CD4-positive, CD25-positive, alpha-beta regulatory T cell (primary cell): ENCODE results near the gene TXNDC11. TPM values are rescaled to one million over a fixed set of nuclear protein-coding genes. Genes with fewer than 3 reads are reported as not detected.

Experiments used
- ATAC-seq, 2 donors: fragments of 150-1000 bp; cut with Tn5 transposase; one replicate each; pipeline ENCODE4 v1.10.0; 2021; ENCODE audit warnings: low read depth in 2 of 2, moderate number of reproducible peaks in 2 of 2, moderate library complexity in 1 of 2
- DNase-seq, 3 donors: peaks; one replicate each; pipeline versions ENCODE4 v3.0.0 to v3.0.0-alpha.2; 2012 to 2022; ENCODE audit warnings: mixed read lengths in 1 of 3
- H3K27ac ChIP-seq: one replicate; pipeline ENCODE4 v1.7.0; 2013; ENCODE audit warnings: mild to moderate bottlenecking, low read length; ENCODE audit not compliant: insufficient read depth, poor library complexity, severe bottlenecking
- H3K27me3 ChIP-seq: one replicate; pipeline ENCODE4 v1.7.0; 2013; ENCODE audit warnings: low read length; ENCODE audit not compliant: control insufficient read depth, insufficient read depth
- H3K36me3 ChIP-seq: one replicate; pipeline ENCODE4 v1.7.0; 2013; ENCODE audit warnings: mild to moderate bottlenecking, low read length, moderate library complexity; ENCODE audit not compliant: control insufficient read depth, insufficient read depth
- H3K4me1 ChIP-seq: 2 replicates; pipeline ENCODE4 v1.7.0; 2013; ENCODE audit warnings: mild to moderate bottlenecking, low read length; ENCODE audit not compliant: insufficient read depth, control insufficient read depth, poor library complexity, severe bottlenecking
- H3K4me3 ChIP-seq: one replicate; pipeline ENCODE4 v1.7.0; 2013; ENCODE audit warnings: low read depth, mild to moderate bottlenecking, low read length, moderate library complexity
- H3K9me3 ChIP-seq, 2 experiments: 1 replicate in 1 of 2; 2 replicates in 1 of 2; pipeline ENCODE4 v1.7.0; 2013; ENCODE audit warnings: low read length in 2 of 2, mild to moderate bottlenecking in 1 of 2, moderate library complexity in 1 of 2; ENCODE audit not compliant: control insufficient read depth in 2 of 2
- H3K27ac Mint-ChIP-seq, 3 donors: one replicate each; pipeline ENCODE4 v1.8.0; 2020 to 2022; ENCODE audit warnings: mild to moderate bottlenecking in 3 of 3, mixed read lengths in 3 of 3, moderate library complexity in 2 of 3
- H3K27me3 Mint-ChIP-seq: one replicate; pipeline ENCODE4 v1.8.0; 2022; ENCODE audit warnings: mild to moderate bottlenecking, mixed read lengths
- H3K36me3 Mint-ChIP-seq: one replicate; pipeline ENCODE4 v1.8.0; 2020; ENCODE audit warnings: mixed read lengths
- H3K4me1 Mint-ChIP-seq, 4 donors: one replicate each; pipeline ENCODE4 v1.8.0; 2020 to 2022; ENCODE audit warnings: mixed read lengths in 4 of 4, mild to moderate bottlenecking in 1 of 4
- H3K4me3 Mint-ChIP-seq, 4 donors: one replicate each; pipeline ENCODE4 v1.8.0; 2020 to 2022; ENCODE audit warnings: mild to moderate bottlenecking in 4 of 4, mixed read lengths in 4 of 4, moderate library complexity in 3 of 4
- H3K9me3 Mint-ChIP-seq, 7 donors: one replicate each; pipeline ENCODE4 v1.8.0; 2020 to 2022; ENCODE audit warnings: mixed read lengths in 7 of 7, mild to moderate bottlenecking in 3 of 7, moderate library complexity in 2 of 7
- polyA plus RNA-seq, 4 donors: library from polyadenylated mRNA; unstranded; fragments of 300-500 nt; fragmentation: Illumina TruSeq; gene quantifications; one replicate each; pipeline ENCODE4 v1.2.3, GENCODE V29; 2021
- total RNA-seq: library from RNA; stranded (reverse); gene quantifications from one replicate; pipeline ENCODE4 v1.2.3, GENCODE V29; 2022

Gene TXNDC11
- total and polyA plus RNA-seq, 5 donors from 2014 or later: 64.9 to 178 (median 71.3) TPM

DNA sequence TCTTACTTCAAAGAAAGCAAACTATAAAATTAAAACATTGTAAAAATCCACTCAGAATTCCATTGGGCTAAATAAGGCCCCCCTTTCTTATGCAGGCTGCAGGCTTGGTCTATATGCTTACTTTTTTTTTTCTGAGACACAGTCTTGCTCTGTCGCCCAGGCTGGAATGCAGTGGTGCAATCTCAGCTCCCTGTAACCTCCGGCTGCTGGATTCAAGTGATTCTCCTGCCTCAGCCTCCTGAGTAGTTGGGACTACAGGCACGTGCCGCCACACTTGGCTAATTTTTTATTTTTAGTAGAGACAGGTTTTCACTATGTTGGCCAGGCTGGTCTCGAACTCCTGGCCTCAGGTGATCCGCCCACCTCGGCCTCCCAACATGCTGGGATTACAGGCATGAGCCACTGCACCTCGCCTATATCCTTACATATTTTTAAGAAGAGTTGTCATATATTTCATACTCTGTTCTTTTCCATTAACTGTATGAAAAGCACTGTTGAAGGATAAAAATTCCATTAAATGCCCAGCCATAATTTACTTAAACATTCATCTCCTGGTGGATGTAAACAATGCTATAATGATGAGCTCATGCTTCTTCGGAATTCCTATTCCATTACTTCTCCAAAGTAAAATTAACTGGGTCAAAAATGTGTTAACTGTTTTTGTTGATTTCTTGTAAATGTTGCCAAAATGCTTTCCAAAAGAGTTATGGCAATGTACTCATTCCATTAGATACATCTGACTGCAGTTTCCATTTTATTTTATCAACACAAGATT, 56.6 kb downstream of the TXNDC11 start:
- H3K4me1 Mint-ChIP-seq: peaks cover 20 to 63% (median 45%) of the 10 kb centered on the region in 4 donors
- no peak overlapping the region for H3K4me3 ChIP-seq
- DNase-seq (no peak), ATAC-seq (no peak)
- H3K27ac ChIP-seq: no peak overlapping the region
- no peaks in the 10 kb centered on the region for H3K27me3 Mint-ChIP-seq
- no peaks in the 10 kb centered on the region for H3K9me3 Mint-ChIP-seq
- no peak overlapping the region for H3K27ac Mint-ChIP-seq
- H3K36me3 ChIP-seq: peaks cover 66% of the 10 kb centered on the region
- H3K36me3 Mint-ChIP-seq: peaks cover 45% of the 10 kb centered on the region
- no peaks in the 10 kb centered on the region for H3K27me3 ChIP-seq
- H3K9me3 ChIP-seq: no peaks in the 10 kb centered on the region
- H3K4me3 Mint-ChIP-seq: no peak overlapping the region
- H3K4me1 ChIP-seq: peaks cover 33% of the 10 kb centered on the region

DNA sequence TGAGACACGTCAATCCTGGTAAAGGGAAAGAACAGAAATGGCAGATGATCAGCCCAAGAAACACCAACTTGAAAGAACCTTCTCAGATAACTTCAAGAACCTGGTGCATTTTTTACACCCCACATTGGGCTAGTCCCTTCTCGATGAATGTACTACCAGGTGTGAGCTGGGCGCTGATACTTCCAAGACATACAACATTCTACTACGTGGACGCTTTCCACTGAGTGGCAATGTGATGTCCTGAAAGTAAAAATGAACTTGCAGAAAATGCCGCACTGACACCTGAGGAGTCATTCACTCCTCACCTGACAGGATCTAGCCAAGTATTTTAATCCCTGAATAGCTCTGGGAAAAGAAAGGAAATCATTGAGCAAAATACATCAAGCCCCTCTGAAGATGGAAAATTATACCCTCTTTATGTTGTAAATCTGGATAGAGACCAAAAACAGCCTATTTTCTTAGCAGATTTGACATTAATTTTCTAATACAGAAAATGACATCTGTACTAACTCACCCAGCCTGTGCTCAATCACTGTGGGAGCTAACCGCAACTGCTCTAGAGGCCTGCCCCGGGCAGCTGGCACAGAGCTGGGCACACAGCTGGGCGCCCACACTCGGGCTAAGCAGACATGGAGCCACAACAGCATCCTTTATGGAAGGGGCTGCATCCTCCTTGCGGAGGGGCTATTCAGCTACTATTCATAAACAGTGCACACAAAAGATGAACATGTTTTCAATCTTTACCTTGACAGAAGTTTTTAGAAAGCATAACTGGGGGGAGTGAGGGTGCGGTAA, 58.2 kb downstream of the TXNDC11 start:
- Histone ChIP-seq H3K4me3 (no peak overlapping the region), H3K36me3 (peaks cover 70% of the 10 kb centered on the region), H3K27ac (no peak overlapping the region), H3K4me1 (peaks cover 31% of the 10 kb centered on the region), H3K9me3 (no peaks in the 10 kb centered on the region), H3K27me3 (no peaks in the 10 kb centered on the region)
- DNase-seq (no peak), ATAC-seq (no peak)
- Mint-ChIP-seq H3K27ac (peak overlapping the region; percentile 14 to 85 (median 27)), H3K4me1 (peaks cover 18 to 66% (median 58%) of the 10 kb centered on the region in 4 donors), H3K9me3 (no peaks in the 10 kb centered on the region), H3K36me3 (peaks cover 38% of the 10 kb centered on the region), H3K4me3 (no peak overlapping the region), H3K27me3 (no peaks in the 10 kb centered on the region)

DNA sequence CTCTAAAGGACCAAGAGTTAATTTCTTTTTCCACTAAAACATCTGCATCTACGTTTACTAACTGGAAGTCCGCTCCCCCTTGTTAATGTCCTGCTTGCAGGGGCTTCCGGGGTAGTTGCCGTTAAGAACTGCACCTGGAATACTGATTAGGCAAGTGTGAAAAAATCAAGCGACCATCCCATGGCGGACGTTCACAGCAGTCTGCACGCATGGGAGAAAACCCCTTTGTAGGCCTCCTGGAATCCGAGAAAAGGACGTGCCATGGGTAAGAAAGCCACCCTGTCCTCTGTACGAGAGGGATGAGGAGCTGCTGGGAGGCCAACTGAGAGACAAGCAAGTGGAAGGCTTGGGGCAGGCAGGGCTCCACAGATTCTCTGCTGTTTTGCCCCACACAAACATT, 59.5 kb downstream of the TXNDC11 start:
- H3K4me1 Mint-ChIP-seq: peaks cover 15 to 60% (median 48%) of the 10 kb centered on the region in 4 donors
- peaks cover 81% of the 10 kb centered on the region for H3K36me3 ChIP-seq
- ATAC-seq: no peak
- H3K4me3 ChIP-seq: no peak overlapping the region
- no peak overlapping the region for H3K27ac ChIP-seq
- H3K4me3 Mint-ChIP-seq: peak overlapping the region in 1 of 4 donors; percentile 24
- DNase-seq: no peak
- H3K36me3 Mint-ChIP-seq: peaks cover 41% of the 10 kb centered on the region
- H3K27ac Mint-ChIP-seq: peak overlapping the region; percentile 43 to 85 (median 55)
- H3K4me1 ChIP-seq: peaks cover 25% of the 10 kb centered on the region
- no peaks in the 10 kb centered on the region for H3K9me3 Mint-ChIP-seq
- H3K9me3 ChIP-seq: no peaks in the 10 kb centered on the region
- H3K27me3 Mint-ChIP-seq: no peaks in the 10 kb centered on the region
- no peaks in the 10 kb centered on the region for H3K27me3 ChIP-seq

DNA sequence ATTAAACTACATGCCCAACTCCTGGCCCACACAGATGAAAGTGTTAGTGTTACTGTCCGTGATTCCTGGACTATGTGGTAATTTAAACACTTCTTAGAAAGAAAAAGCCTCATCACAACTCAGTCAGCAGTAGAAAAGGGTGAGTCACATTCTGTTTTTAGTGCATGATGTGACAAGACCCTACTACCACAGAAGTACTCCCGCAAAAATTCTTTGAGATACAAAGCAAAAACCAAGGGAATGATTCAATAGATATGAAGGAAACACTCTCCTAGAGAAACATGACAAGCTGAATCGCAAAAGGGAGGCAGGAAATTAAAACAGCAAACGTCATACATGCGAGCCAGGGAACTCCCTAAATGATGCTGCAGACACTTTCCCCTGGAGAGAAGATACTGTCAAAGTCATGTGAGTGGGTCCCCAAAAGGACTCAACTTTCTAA, 60.0 kb downstream of the TXNDC11 start:
- no peaks in the 10 kb centered on the region for H3K9me3 Mint-ChIP-seq
- DNase-seq (no peak), ATAC-seq (no peak)
- H3K27ac ChIP-seq: peak overlapping the region; percentile 63
- H3K9me3 ChIP-seq: no peaks in the 10 kb centered on the region
- H3K4me3 Mint-ChIP-seq: peak overlapping the region in 3 of 4 donors; percentile 4 to 29 (median 24)
- H3K4me1 ChIP-seq: peaks cover 28% of the 10 kb centered on the region
- no peaks in the 10 kb centered on the region for H3K27me3 Mint-ChIP-seq
- H3K27me3 ChIP-seq: no peaks in the 10 kb centered on the region
- no peak overlapping the region for H3K4me3 ChIP-seq
- peaks cover 81% of the 10 kb centered on the region for H3K36me3 ChIP-seq
- H3K36me3 Mint-ChIP-seq: peaks cover 40% of the 10 kb centered on the region
- H3K27ac Mint-ChIP-seq: peak overlapping the region; percentile 55 to 87 (median 85)
- H3K4me1 Mint-ChIP-seq: peaks cover 15 to 61% (median 48%) of the 10 kb centered on the region in 4 donors

DNA sequence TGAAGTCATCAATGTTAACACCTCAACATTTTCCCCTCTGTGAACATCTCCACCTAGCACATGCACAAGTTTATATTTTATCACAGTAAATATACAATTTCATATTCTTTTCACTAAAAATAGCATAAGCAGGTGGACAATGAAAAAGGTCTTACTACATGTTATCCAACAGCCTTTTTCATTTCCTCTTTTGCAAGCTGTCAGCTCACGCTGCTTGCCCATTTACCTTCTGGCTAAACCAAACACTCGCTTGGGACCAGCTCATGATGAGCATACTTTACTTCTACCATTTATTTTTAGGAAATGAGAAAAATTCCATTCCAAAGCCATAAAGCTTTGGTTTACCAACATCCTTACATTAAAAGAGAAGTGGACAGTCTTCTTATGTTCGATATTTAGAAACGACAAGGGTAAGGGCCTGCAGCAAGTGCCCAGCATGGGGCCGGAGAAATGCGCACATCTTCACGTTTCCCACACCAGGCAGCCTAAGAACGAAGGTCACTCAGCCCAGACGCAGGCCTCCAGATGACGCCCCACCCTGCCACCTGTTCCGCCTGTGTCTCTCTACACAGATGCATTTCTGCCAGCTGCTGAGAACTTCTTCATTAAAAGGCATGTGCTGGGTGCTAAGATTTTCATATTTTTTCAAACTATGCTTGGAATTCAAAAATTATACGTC, 60.5 kb downstream of the TXNDC11 start:
- DNase-seq (no peak), ATAC-seq (peak in 1 of 2 donors; percentile 11)
- H3K27me3 Mint-ChIP-seq: no peaks in the 10 kb centered on the region
- H3K9me3 ChIP-seq: no peaks in the 10 kb centered on the region
- H3K9me3 Mint-ChIP-seq: no peaks in the 10 kb centered on the region
- H3K27me3 ChIP-seq: no peaks in the 10 kb centered on the region
- H3K4me1 Mint-ChIP-seq: peaks cover 15 to 63% (median 48%) of the 10 kb centered on the region in 4 donors
- peak overlapping the region; percentile 85 to 93 (median 87) for H3K27ac Mint-ChIP-seq
- H3K36me3 Mint-ChIP-seq: peaks cover 42% of the 10 kb centered on the region
- peaks cover 80% of the 10 kb centered on the region for H3K36me3 ChIP-seq
- H3K4me3 ChIP-seq: peak overlapping the region; percentile 39
- peak overlapping the region; percentile 63 for H3K27ac ChIP-seq
- peaks cover 31% of the 10 kb centered on the region for H3K4me1 ChIP-seq
- H3K4me3 Mint-ChIP-seq: peak overlapping the region in 3 of 4 donors; percentile 24 to 56 (median 54)

DNA sequence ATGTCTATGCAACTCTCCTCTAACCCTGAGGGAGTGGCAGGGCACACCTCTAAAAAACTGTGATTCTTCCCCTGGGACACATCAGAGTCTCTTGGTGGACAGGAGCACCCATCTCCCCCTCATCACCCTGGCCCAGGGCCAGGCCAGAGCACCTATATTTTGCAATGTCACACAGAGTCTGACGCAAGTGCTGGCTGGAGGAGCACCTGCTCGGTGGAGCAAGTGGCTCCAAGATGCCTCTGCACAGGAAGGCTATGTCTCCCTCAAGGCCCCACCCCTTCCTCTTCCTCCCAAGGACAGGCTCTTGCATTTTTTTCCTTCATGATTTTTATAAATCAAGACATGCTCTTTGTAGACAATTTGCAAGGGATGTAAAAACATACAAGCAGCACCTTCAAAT, 61.1 kb downstream of the TXNDC11 start:
- peak in 1 of 3 donors; percentile 33 for DNase-seq
- Mint-ChIP-seq H3K4me1 (peaks cover 12 to 66% (median 51%) of the 10 kb centered on the region in 4 donors), H3K36me3 (peaks cover 41% of the 10 kb centered on the region), H3K4me3 (peak overlapping the region in 3 of 4 donors; percentile 3 to 56 (median 54)), H3K27ac (peak overlapping the region; percentile 85 to 93 (median 87)), H3K27me3 (no peaks in the 10 kb centered on the region), H3K9me3 (no peaks in the 10 kb centered on the region)
- peak in 1 of 2 donors; percentile 48 for ATAC-seq
- Histone ChIP-seq H3K27me3 (no peaks in the 10 kb centered on the region), H3K4me3 (peak overlapping the region; percentile 39), H3K27ac (no peak overlapping the region), H3K9me3 (no peaks in the 10 kb centered on the region), H3K4me1 (peaks cover 31% of the 10 kb centered on the region), H3K36me3 (peaks cover 80% of the 10 kb centered on the region)
